ENCODE data around the gene B4GALT5.
"Not testable (repeated sequence)": the region's sequence is repeated elsewhere in the genome, so short reads cannot be mapped to it uniquely, and the experiment has no call there.

DNA sequence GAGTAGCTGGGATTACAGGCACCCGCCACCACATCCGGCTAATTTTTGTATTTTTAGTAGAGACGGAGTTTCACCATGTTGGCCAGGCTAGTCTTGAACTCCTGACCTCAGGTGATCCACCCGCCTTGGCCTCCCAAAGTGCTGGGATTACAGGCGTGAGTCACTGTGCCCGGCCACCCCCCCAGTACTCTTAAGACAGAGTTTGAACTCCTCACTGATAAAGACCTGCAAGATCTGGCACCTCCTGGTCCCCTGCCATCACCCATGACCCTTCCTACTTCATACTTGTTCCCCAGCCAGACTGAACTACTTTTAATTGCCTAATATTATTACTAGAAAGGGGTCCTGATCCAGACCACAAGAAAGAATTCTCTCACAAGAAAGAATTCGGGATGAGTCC lies 48.2 kb upstream of the B4GALT5 start:
- not testable (repeated sequence) for TF ChIP-seq CTCF (conservative IDR thresholded peaks at IDR 0.05; ENCODE audit: low read length); EZH2phosphoT487 (IDR thresholded peaks at IDR 0.05; ENCODE audit: borderline replicate concordance, low read depth, low read length)
